ENCODE measurements around the gene ZNF280C. TPM values are rescaled to one million over a fixed set of nuclear protein-coding genes. Genes with fewer than 3 reads are reported as not detected.

The ZNF280C gene
- total and polyA plus RNA-seq, 4 donors = 0.50 to 2.3 (median 1.00) TPM

DNA sequence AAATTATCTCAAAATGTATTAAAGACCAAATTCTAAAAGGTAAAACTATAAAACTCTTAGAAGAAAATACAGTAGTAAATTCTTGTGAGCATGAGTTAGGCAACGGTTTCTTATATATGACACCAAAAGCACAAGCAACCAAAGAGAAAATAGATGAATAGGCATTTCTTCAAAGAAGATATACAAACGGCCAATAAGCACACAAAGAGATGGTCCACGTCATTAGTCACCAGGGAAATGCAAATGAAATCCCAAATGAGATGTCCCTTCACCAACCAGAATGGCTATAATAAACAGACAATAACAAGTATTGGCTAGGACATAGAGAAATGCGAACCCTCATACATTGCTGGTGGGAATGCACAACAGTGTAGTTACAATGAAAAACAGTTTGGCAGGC lies 52.4 kb downstream of the ZNF280C start:
- no peak overlapping the region for H3K4me3 ChIP-seq (ENCODE audit: low read depth in 1 of 3, low read length in 3 of 3)
- H3K9me3 ChIP-seq (ENCODE audit: control insufficient read depth in 4 of 4, low read length in 3 of 4) = no peaks in the 10 kb centered on the region
- TF ChIP-seq, protein P1, sequence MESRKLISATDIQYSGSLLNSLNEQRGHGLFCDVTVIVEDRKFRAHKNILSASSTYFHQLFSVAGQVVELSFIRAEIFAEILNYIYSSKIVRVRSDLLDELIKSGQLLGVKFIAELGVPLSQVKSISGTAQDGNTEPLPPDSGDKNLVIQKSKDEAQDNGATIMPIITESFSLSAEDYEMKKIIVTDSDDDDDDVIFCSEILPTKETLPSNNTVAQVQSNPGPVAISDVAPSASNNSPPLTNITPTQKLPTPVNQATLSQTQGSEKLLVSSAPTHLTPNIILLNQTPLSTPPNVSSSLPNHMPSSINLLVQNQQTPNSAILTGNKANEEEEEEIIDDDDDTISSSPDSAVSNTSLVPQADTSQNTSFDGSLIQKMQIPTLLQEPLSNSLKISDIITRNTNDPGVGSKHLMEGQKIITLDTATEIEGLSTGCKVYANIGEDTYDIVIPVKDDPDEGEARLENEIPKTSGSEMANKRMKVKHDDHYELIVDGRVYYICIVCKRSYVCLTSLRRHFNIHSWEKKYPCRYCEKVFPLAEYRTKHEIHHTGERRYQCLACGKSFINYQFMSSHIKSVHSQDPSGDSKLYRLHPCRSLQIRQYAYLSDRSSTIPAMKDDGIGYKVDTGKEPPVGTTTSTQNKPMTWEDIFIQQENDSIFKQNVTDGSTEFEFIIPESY (IDR thresholded peaks at IDR 0.05) = no peak
- no peak for TF ChIP-seq CTCF (IDR thresholded peaks at IDR 0.05; ENCODE audit: low read depth, low read length, missing input control)
- no peak for TF ChIP-seq HNF4G (IDR thresholded peaks at IDR 0.05)
- TF ChIP-seq NR2F2 (IDR thresholded peaks at IDR 0.05) = no peak
- TF ChIP-seq ATF3 (IDR thresholded peaks at IDR 0.05) = no peak
- TF ChIP-seq HNF4A (conservative IDR thresholded peaks at IDR 0.05) = no peak
- TF ChIP-seq, protein P2, sequence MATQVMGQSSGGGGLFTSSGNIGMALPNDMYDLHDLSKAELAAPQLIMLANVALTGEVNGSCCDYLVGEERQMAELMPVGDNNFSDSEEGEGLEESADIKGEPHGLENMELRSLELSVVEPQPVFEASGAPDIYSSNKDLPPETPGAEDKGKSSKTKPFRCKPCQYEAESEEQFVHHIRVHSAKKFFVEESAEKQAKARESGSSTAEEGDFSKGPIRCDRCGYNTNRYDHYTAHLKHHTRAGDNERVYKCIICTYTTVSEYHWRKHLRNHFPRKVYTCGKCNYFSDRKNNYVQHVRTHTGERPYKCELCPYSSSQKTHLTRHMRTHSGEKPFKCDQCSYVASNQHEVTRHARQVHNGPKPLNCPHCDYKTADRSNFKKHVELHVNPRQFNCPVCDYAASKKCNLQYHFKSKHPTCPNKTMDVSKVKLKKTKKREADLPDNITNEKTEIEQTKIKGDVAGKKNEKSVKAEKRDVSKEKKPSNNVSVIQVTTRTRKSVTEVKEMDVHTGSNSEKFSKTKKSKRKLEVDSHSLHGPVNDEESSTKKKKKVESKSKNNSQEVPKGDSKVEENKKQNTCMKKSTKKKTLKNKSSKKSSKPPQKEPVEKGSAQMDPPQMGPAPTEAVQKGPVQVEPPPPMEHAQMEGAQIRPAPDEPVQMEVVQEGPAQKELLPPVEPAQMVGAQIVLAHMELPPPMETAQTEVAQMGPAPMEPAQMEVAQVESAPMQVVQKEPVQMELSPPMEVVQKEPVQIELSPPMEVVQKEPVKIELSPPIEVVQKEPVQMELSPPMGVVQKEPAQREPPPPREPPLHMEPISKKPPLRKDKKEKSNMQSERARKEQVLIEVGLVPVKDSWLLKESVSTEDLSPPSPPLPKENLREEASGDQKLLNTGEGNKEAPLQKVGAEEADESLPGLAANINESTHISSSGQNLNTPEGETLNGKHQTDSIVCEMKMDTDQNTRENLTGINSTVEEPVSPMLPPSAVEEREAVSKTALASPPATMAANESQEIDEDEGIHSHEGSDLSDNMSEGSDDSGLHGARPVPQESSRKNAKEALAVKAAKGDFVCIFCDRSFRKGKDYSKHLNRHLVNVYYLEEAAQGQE (IDR thresholded peaks at IDR 0.05) = no peak
- no peak for TF ChIP-seq TAF1 (conservative IDR thresholded peaks at IDR 0.05)
- TF ChIP-seq RXRA (IDR thresholded peaks at IDR 0.05) = no peak
- TF ChIP-seq JUND (IDR thresholded peaks at IDR 0.05) = no peak
- TF ChIP-seq FOXA1 (IDR thresholded peaks at IDR 0.05) = no peak
- TF ChIP-seq RAD21 (IDR thresholded peaks at IDR 0.05) = no peak
- no peak for TF ChIP-seq MAX (IDR thresholded peaks at IDR 0.05)
- no peak for DNase-seq (ENCODE audit: low spot score)
- no peaks in the 10 kb centered on the region for H3K4me1 ChIP-seq (ENCODE audit: control insufficient read depth in 4 of 4, insufficient read depth in 4 of 4, low read length in 3 of 4)
- H3K36me3 ChIP-seq (ENCODE audit: control insufficient read depth in 4 of 4, insufficient read depth in 3 of 4, low read depth in 1 of 4, low read length in 3 of 4) = peaks cover 0 to 3% (median 2%) of the 10 kb centered on the region in 4 donors
- H3K9ac ChIP-seq (ENCODE audit: low read depth in 1 of 2, low read length in 2 of 2) = no peak overlapping the region
- H3K27ac ChIP-seq (ENCODE audit: low read depth in 1 of 2, low read length in 2 of 2) = no peak overlapping the region
- 91% methylated on average over 4 of the region's 4 CpGs for WGBS
- no peaks in the 10 kb centered on the region for H3K27me3 ChIP-seq (ENCODE audit: control insufficient read depth in 4 of 4, insufficient read depth in 4 of 4, low read length in 3 of 4)

- no peak for DNase-seq (ENCODE audit: low spot score)
- TF ChIP-seq, protein P1 (IDR thresholded peaks at IDR 0.05) = no peak
- WGBS = 88% methylated on average over 2 of the region's 2 CpGs
Observed at GRCh38 chrX:130213376-130213775, 55.3 kb downstream of the ZNF280C start.

More at GRCh38 chrX:130213376-130213775, 55.3 kb downstream of the ZNF280C start:
- H3K27ac ChIP-seq (ENCODE audit: low read depth in 1 of 2, low read length in 2 of 2) = no peak overlapping the region
- no peaks in the 10 kb centered on the region for H3K27me3 ChIP-seq (ENCODE audit: control insufficient read depth in 4 of 4, insufficient read depth in 4 of 4, low read length in 3 of 4)
- peaks cover 0 to 3% (median 2%) of the 10 kb centered on the region in 4 donors for H3K36me3 ChIP-seq (ENCODE audit: control insufficient read depth in 4 of 4, insufficient read depth in 3 of 4, low read depth in 1 of 4, low read length in 3 of 4)
- H3K4me1 ChIP-seq (ENCODE audit: control insufficient read depth in 4 of 4, insufficient read depth in 4 of 4, low read length in 3 of 4) = no peaks in the 10 kb centered on the region
- H3K4me3 ChIP-seq (ENCODE audit: low read depth in 1 of 3, low read length in 3 of 3) = no peak overlapping the region
- no peaks in the 10 kb centered on the region for H3K9me3 ChIP-seq (ENCODE audit: control insufficient read depth in 4 of 4, low read length in 3 of 4)
- no peak overlapping the region for H3K9ac ChIP-seq (ENCODE audit: low read depth in 1 of 2, low read length in 2 of 2)

All from liver (tissue), 9 donors.